Neural cell (in vitro differentiated cells): ENCODE results near the gene KCNAB2.

Experiments
- EZH2 ChIP-seq: fragments of 200-600, 300-800 bp; shearing (Covaris generic), sonication (generic); IDR thresholded peaks from 2 replicates; pipeline ENCODE4 v1.6.1; 2014; ENCODE audit warnings: antibody characterized with exemption, low read length, borderline replicate concordance, mild to moderate bottlenecking; ENCODE audit not compliant: insufficient read depth, poor library complexity, severe bottlenecking
- SMC3 ChIP-seq: fragments of 450-650 bp; conservative IDR thresholded peaks from 2 replicates; pipeline ENCODE4 v1.6.1; 2014; ENCODE audit warnings: antibody characterized with exemption, mild to moderate bottlenecking, moderate library complexity; ENCODE audit not compliant: poor library complexity
- TF ChIP-seq, protein P1 (sequence below): IDR thresholded peaks from 2 replicates; pipeline ENCODE4 v1.6.1; 2012; ENCODE audit warnings: borderline replicate concordance
- TF ChIP-seq, protein P2 (sequence below): fragments of 450-650 bp; IDR thresholded peaks from 2 replicates; pipeline ENCODE4 v1.5.1; 2014; ENCODE audit warnings: antibody characterized with exemption, mild to moderate bottlenecking, moderate library complexity; ENCODE audit not compliant: poor library complexity, severe bottlenecking

GRCh38 chr1:6105218-6105679 is 59.6 kb downstream of the KCNAB2 start:
- TF ChIP-seq, protein P1, sequence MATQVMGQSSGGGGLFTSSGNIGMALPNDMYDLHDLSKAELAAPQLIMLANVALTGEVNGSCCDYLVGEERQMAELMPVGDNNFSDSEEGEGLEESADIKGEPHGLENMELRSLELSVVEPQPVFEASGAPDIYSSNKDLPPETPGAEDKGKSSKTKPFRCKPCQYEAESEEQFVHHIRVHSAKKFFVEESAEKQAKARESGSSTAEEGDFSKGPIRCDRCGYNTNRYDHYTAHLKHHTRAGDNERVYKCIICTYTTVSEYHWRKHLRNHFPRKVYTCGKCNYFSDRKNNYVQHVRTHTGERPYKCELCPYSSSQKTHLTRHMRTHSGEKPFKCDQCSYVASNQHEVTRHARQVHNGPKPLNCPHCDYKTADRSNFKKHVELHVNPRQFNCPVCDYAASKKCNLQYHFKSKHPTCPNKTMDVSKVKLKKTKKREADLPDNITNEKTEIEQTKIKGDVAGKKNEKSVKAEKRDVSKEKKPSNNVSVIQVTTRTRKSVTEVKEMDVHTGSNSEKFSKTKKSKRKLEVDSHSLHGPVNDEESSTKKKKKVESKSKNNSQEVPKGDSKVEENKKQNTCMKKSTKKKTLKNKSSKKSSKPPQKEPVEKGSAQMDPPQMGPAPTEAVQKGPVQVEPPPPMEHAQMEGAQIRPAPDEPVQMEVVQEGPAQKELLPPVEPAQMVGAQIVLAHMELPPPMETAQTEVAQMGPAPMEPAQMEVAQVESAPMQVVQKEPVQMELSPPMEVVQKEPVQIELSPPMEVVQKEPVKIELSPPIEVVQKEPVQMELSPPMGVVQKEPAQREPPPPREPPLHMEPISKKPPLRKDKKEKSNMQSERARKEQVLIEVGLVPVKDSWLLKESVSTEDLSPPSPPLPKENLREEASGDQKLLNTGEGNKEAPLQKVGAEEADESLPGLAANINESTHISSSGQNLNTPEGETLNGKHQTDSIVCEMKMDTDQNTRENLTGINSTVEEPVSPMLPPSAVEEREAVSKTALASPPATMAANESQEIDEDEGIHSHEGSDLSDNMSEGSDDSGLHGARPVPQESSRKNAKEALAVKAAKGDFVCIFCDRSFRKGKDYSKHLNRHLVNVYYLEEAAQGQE = no peak
- TF ChIP-seq, protein P2, sequence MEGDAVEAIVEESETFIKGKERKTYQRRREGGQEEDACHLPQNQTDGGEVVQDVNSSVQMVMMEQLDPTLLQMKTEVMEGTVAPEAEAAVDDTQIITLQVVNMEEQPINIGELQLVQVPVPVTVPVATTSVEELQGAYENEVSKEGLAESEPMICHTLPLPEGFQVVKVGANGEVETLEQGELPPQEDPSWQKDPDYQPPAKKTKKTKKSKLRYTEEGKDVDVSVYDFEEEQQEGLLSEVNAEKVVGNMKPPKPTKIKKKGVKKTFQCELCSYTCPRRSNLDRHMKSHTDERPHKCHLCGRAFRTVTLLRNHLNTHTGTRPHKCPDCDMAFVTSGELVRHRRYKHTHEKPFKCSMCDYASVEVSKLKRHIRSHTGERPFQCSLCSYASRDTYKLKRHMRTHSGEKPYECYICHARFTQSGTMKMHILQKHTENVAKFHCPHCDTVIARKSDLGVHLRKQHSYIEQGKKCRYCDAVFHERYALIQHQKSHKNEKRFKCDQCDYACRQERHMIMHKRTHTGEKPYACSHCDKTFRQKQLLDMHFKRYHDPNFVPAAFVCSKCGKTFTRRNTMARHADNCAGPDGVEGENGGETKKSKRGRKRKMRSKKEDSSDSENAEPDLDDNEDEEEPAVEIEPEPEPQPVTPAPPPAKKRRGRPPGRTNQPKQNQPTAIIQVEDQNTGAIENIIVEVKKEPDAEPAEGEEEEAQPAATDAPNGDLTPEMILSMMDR = no peak
- TF ChIP-seq SMC3 = no peak
- no peak for TF ChIP-seq EZH2
